Esophagus muscularis mucosa (tissue), 4 donors: Measurements from ENCODE around the gene OR6T1. TPM values are rescaled to one million over a fixed set of nuclear protein-coding genes. Genes with fewer than 3 reads are reported as not detected.

Source experiments
- DNase-seq: peaks from one replicate; pipeline ENCODE4 v3.0.0-alpha.2; 2017; ENCODE audit errors: extremely low spot score
- H3K27ac ChIP-seq, 4 donors: fragments of 200-600 bp; sonication (generic); replicated peaks in 1 of 4; 1 replicate in 3 of 4; 2 replicates in 1 of 4; pipeline ENCODE4 v1.5.1; 2016 to 2019; ENCODE audit warnings: mild to moderate bottlenecking in 1 of 4
- H3K27me3 ChIP-seq, 4 donors: fragments of 200-600 bp; sonication (generic); one replicate each; pipeline versions ENCODE4 v1.5.1 to v1.6.0; 2016 to 2019
- H3K36me3 ChIP-seq, 4 donors: fragments of 200-600 bp; sonication (generic); one replicate each; pipeline ENCODE4 v1.5.1; 2016 to 2019
- H3K4me1 ChIP-seq, 4 donors: fragments of 200-600 bp; sonication (generic); one replicate each; pipeline ENCODE4 v1.5.1; 2016 to 2019
- H3K4me3 ChIP-seq, 4 donors: fragments of 200-600 bp; sonication (generic); 1 replicate in 2 of 4; 2 replicates in 2 of 4; pipeline ENCODE4 v1.5.1; 2016 to 2019; ENCODE audit warnings: mild to moderate bottlenecking in 4 of 4, moderate library complexity in 1 of 4
- H3K9me3 ChIP-seq, 4 donors: fragments of 200-600 bp; sonication (generic); 1 replicate in 3 of 4; 2 replicates in 1 of 4; pipeline ENCODE4 v1.5.1; 2016 to 2019
- CTCF ChIP-seq, 3 experiments: fragments of 200-600 bp in 2 of 3; fragments of 450-650 bp in 1 of 3; sonication (generic) in 2 of 3; IDR thresholded peaks; one replicate each; pipeline ENCODE4 v1.5.1; 2017 to 2019; ENCODE audit warnings: antibody characterized with exemption in 3 of 3, mild to moderate bottlenecking in 2 of 3, moderate library complexity in 1 of 3
- EP300 ChIP-seq: sonication (generic); formaldehyde crosslinking; IDR thresholded peaks from one replicate; pipeline ENCODE4 v1.6.1; 2017; ENCODE audit warnings: antibody characterized with exemption
- POLR2A ChIP-seq: fragments of 450-650 bp; IDR thresholded peaks from one replicate; pipeline ENCODE4 v1.6.1; 2017; ENCODE audit warnings: antibody characterized with exemption, moderate library complexity, mild to moderate bottlenecking, low read depth
- POLR2AphosphoS5 ChIP-seq, 2 donors: sonication (generic); formaldehyde crosslinking; IDR thresholded peaks; one replicate each; pipeline ENCODE4 v1.6.1; 2017; ENCODE audit warnings: antibody characterized with exemption in 2 of 2
- WGBS: methylation state at CpG from one replicate; pipeline ENCODE4 v1.1.5; 2018; 5-methylcytosine and 5-hydroxymethylcytosine counted together
- intact Hi-C: fragments of 100-400 bp; cut with DNase I; formaldehyde crosslinking; loops from one replicate; pipeline ENCODE4 v1.15.1; 2023
- total RNA-seq, 4 donors: library from RNA; depleted of rRNA; stranded (reverse); fragments of >200 nt; gene quantifications; one replicate each; pipeline versions ENCODE4 v1.1.0 to v1.2.1, GENCODE V29; 2016

Gene OR6T1
- total RNA-seq, 4 donors from 2014 or later: not detected

GRCh38 chr11:123901867-123902266 lies 41.8 kb downstream of the OR6T1 start, which contains the start of gene OR8D4:
OR8D4 (plus strand) TSS chr11:123902167; CDS start chr11:123906432, 4,265 bp downstream.
- H3K36me3 ChIP-seq: no peaks in the 10 kb centered on the region
- H3K27me3 ChIP-seq: no peaks in the 10 kb centered on the region
- no peak for TF ChIP-seq CTCF (IDR thresholded peaks at IDR 0.05)
- no peak for TF ChIP-seq EP300
- no peak for TF ChIP-seq POLR2AphosphoS5 (IDR thresholded peaks at IDR 0.05)
- TF ChIP-seq POLR2A: no peak
- 86% methylated on average over 1 of the region's 1 CpG for WGBS
- DNase-seq: no peak
- no peak within 1 kb of the TSS for H3K4me3 ChIP-seq
- intact Hi-C loops: no loop called here
- H3K27ac ChIP-seq: no peak within 1 kb of the TSS
- no peaks in the 10 kb centered on the region for H3K4me1 ChIP-seq
- no peaks in the 10 kb centered on the region for H3K9me3 ChIP-seq

- Histone ChIP-seq H3K4me1 (no peaks in the 10 kb centered on the region), H3K4me3 (no peak overlapping the region), H3K9me3 (no peaks in the 10 kb centered on the region), H3K27me3 (no peaks in the 10 kb centered on the region), H3K36me3 (no peaks in the 10 kb centered on the region), H3K27ac (no peak overlapping the region)
- no peak for TF ChIP-seq POLR2AphosphoS5 (IDR thresholded peaks at IDR 0.05)
- no peak for TF ChIP-seq CTCF (IDR thresholded peaks at IDR 0.05)
- TF ChIP-seq EP300: no peak
- no peak for TF ChIP-seq POLR2A
- WGBS: 55% methylated on average over 3 of the region's 3 CpGs
- intact Hi-C loops: no loop called here
- no peak for DNase-seq
These were observed 43.8 kb downstream of the OR6T1 start for GRCh38 chr11:123899792-123900191.

Other genes starting within 250 kb of the OR6T1 start
- gene ZNF202, start 202.2 kb downstream of the OR6T1 start, total RNA-seq: 1 to 10 TPM; 4.4 to 8.6 (median 7.4) TPM
- not detected for gene OR6X1, start 189.3 kb downstream of the OR6T1 start, total RNA-seq
- not detected for gene OR6M1, start 137.5 kb downstream of the OR6T1 start, total RNA-seq
- not detected for gene TMEM225, start 58.2 kb downstream of the OR6T1 start, total RNA-seq
- gene OR8D4, start 41.7 kb downstream of the OR6T1 start, total RNA-seq: not detected
- not detected for gene OR4D5, start 4.2 kb downstream of the OR6T1 start, total RNA-seq
- gene OR10S1, start 33.9 kb upstream of the OR6T1 start, total RNA-seq: not detected
- gene OR10G6, start 51.3 kb upstream of the OR6T1 start, total RNA-seq: not detected
- gene OR10G4, start 69.2 kb upstream of the OR6T1 start, total RNA-seq: not detected
- not detected for gene OR10G9, start 79.2 kb upstream of the OR6T1 start, total RNA-seq
- not detected for gene OR10G8, start 83.0 kb upstream of the OR6T1 start, total RNA-seq
- gene OR10G7, start 97.5 kb upstream of the OR6T1 start, total RNA-seq: not detected
- gene VWA5A, start 171.6 kb upstream of the OR6T1 start, total RNA-seq: 10 to 100 TPM; 13.3 to 22.2 (median 15.0) TPM
- gene OR10D3, start 239.5 kb upstream of the OR6T1 start, total RNA-seq: not detected